ENCODE data around the gene TRPM6.
"Not testable (repeated sequence)": the region's sequence is repeated elsewhere in the genome, so short reads cannot be mapped to it uniquely, and the experiment has no call there.

The TRPM6 gene

GRCh38 chr9:74887041-74887980 is at the start of gene TRPM6:
TSS of gene TRPM6 (minus strand) at chr9:74887921. CDS start at chr9:74887856, 65 bp downstream.
- peak; percentile 24 to 32 for DNase-seq

DNA sequence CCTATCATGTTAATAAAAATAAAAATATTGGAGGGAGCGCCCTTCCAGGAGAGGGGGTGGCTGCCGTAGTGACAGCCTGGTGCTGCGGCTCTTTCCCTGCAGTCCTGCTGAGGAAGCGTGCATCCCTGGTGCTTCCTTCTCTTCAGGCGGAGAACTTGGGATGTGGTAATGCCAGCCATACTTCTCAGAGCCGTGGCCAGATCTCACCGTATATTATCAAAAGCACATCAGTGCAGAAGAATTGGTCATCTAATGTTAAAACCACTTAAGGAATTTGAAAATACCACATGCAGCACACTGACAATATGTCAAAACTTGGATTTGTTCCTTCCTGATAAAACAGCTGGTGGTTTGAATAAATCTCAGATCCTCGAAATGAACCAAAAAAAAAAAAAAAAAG is 47.3 kb upstream of the TRPM6 start:
- no peak for DNase-seq

DNA sequence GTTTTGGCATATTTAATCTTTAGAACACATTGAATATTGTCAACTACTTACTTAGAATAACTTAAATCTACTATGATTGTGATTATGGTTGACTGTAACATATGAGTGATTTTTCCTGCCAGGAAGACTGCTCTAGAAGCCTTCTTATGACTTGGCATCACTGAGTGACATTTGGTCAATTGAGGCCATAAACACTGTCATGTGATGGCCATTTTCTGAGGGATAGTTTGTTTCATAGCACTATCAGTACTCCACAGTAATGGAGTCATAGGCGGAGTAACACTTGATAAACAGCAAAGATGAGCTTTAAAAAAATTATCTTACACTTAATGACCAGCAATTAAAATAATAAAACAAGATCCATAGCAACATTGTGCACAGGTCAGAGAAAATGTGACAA is 34.0 kb upstream of the TRPM6 start:
- DNase-seq: no peak

DNA sequence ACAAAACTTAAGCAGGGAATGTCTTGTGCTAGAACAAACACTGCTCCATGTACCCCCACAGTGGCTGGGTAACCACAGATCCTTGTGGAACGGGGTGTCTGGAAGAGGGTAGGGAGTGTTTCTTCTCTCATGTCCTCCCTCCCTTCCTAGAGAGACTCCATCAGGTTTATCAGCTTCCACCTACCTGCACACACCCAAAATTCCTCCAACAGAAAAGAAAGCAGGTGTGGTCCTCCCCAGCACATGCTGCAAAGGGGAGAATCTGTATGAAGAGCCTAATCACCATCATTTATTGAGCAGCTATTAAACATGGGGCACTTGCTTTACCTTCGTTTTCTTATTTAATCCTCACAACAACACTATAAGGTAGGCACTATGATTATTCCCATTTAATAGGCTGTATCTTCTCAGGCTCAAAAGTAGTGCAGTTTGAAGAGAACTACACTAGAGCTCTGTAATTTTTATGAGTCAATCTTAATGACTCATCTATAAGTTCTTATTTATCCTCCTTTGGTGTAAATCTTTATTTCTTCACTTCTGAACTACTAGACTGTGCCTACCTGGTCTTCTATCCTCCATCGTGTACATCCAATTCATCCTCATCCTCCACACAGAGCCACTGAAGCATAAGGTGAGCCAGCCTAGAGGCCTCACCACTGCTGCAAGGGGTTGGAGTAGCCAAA is 33.4 kb upstream of the TRPM6 start:
- DNase-seq: no peak

DNA sequence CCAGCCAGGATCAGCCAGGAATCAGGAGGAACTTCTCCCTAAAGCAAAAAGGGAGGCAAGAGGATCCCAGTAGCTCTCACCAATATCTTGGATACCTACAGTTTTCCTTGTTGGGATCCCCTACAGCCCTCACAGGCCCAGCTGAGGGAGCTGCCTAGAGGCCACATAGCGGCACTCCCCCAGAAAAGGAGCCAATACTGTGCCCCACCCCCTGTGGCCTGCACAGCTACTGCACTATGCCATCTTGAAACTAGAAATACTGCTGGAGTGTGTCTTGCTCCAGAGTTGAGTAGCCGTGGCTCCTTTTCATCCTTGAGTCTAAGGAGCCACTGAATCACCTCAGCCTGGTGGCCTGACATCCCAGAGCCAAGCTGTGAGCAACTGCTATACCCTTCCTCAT is 22.3 kb upstream of the TRPM6 start:
- no peak for DNase-seq

- no peak for DNase-seq
Observed at GRCh38 chr9:74908665-74909064, 20.9 kb upstream of the TRPM6 start.

DNA sequence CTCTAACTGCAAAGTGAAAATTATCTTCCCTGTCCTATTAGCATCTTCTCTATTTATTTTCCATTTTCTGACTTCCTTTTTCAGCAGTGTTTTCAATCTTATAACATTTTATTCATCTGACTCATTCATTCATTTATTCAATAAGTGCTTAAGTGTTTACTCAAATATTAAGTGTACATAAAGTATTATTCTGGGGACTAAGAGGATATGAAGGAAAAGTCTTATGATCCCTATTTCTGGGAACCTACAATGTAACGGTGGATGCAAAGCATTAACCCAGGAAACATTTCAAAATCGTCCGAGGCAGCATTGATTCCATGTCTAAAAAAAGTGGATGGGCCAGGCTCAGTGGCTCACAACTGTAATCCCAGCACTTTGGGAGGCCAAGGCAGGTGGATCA is 19.4 kb upstream of the TRPM6 start:
- no peak for DNase-seq

GRCh38 chr9:74901001-74901400 is 13.3 kb upstream of the TRPM6 start:
- DNase-seq: no peak

DNA sequence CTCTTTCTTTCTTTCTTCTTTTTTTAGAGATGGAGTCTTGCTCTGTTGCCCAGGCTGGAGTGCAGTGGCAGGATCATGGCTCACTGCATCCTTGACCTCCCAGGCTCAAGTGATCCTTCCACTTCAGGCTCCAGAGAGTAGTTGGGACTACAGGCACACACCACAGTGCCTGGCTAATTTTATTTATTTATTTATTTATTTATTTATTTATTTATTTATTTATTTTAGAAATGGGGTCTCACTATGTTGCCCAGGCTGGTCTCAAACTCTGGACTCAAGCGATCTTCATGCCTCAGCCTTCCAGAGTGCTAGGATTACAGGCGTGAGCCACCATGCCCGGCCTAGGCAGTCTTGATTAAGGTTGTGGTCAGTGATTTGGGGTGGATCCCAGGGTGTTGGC is 728 bp upstream of the TRPM6 start:
- not testable (repeated sequence) for DNase-seq

GRCh38 chr9:74887981-74888370 is 255 bp upstream of the TRPM6 start:
- DNase-seq: no peak

DNA sequence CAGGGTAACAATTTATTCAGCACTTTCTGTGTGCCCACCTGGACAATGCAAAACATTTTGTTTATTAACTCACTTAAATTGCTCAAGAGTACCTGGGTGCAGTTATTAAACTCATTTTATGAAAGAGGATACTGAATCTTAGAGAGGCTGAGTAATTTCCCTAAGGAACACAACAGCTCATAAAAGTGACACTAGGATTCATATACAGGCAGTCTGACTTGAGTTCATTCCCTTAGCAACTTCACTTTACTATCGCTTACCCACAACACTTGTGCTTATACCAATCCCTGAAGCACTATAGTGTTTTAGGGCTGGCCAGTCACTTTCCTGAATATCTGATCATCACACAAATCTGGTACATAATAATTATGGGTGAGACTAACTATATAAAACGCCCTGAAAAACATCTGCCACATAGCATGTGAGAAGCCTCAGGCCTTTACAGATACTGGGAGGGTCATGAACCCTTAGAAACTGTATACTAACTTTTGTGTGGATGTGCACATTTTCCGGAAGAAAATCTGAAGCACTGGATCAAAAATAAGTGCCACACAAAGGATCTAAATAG is 11.3 kb downstream of the TRPM6 start:
- DNase-seq: no peak

DNA sequence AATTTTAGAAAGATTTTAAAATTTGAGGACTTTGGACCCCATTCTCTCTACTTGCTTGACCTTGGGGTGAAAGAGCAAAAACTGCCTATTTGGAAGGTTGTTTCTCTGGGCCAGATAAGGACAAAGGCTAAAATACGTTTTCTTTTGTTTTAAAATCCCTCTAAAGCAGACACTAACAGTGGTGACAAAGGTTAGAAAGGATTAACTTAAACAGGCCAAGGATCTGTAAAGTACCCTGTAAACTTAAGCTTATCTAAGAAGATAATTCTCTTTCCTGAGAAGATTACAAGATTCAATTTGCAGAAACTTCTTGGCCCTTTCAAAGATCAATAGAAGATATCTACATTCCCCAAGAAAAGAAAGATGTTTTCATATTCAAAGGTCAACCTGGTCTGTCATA is 12.1 kb downstream of the TRPM6 start:
- DNase-seq: no peak

- no peak for DNase-seq
Observed at GRCh38 chr9:74874220-74874619, 13.5 kb downstream of the TRPM6 start.

DNA sequence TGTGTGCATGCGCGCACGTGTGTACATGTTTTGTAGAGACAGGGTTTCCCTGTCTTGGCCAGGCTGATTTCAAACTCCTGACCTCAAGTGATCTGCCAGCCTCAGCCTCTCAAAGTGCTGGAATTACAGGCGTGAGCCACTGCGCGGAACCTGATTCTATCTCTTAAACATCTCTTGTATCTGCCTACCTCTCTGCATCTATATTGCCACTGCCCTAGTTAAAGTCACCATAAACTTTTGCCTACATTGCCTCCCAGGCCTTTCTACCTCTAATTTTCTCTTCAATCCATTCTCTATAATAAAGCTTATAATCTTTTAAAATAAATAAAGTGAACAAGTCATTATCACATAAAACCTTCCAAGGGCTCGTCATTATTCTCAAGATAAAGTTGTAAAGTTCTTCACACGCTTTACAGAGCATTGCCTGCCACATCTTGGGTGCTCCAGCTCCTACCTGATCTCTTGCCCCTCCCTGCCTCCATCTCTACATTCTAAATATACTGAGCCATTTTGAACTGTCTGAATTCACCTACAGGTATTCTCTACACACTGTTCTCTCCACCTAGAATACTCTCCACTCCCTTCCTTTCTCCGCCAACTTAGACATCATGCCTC is 15.0 kb downstream of the TRPM6 start:
- no peak for DNase-seq

- DNase-seq: no peak
Observed at GRCh38 chr9:74867483-74867882, 20.2 kb downstream of the TRPM6 start.

DNA sequence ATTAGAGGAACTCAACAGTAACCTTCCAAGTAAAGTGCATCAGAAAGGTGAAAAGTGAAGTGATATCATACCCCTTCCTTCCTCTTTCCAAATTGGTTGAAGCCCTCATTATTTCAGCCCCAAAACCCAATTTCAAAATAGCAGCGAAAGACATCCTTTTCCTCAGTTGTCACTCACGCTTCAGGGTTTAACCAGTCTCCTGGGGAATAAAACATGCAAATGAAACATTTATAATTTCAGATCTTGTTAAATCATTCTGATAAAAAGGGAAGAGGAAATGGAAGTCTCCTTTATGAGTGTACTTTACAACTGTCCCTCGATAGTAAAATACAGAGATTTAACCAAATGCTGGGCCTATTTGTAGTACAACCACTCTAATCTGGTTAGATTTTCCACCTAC is 22.5 kb downstream of the TRPM6 start:
- DNase-seq: no peak

GRCh38 chr9:74861773-74862474 is 25.8 kb downstream of the TRPM6 start:
- no peak for DNase-seq

DNA sequence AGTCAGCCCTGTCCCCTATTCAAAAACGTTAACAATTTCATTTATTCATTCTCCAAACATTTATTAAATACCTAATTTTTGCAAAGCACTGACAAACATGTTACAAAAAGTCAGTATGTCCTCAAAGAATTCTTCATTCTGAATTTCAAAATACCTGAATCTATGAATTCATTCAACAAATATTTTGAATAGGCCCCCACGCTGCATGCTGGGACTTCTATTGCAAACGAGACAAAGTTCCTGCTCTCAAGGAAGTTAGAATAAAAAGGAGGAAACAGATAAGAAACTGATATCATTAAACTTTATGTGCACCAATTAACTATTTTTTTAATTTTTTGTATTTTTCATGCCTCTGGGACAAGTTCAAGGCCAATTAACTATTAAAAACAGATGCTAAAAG is 26.6 kb downstream of the TRPM6 start:
- no peak for DNase-seq

DNA sequence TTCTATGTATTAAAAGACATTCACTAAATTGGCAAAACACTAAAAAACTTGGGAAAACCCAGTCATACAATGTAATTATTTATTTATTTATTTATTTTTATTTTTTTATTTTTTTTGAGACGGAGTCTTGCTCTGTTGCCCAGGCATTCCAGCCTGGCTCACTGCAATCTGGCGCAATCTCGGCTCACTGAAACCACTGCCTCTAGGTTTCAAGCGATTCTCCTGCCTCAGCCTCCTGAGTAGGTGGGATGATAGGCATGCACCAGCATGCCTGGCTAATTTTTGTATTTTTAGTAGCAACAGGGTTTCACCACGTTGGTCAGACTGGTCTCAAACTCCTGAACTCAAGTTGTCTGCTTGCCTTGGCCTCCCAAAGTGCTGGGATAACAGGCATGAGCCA is 27.5 kb downstream of the TRPM6 start:
- not testable (repeated sequence) for DNase-seq

- no peak for DNase-seq
Observed at GRCh38 chr9:74859786-74860185, 27.9 kb downstream of the TRPM6 start.

GRCh38 chr9:74858751-74859414 is 28.8 kb downstream of the TRPM6 start:
- no peak for DNase-seq

DNA sequence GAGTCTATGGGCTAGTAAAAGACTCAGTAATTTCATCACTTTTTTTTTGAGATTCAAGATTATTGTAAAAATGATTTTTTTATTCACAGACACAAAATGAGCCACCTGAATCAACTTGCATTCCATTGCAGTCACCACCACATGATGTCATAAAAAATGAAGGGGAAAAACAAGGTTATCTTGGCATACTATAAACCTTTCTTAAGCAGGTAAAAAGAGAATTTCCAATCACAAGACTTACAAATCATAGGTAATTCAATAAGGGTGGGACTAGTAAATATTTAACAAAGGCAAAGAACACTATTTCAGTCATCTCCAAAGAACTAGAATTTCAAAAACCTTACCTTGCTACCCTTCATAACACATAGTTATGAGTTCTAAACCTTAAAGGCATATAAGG is 30.7 kb downstream of the TRPM6 start:
- no peak for DNase-seq

All from CD4-positive, alpha-beta T cell treated with Interleukin-4 for 1 hour (primary cell).